ENCODE results near the gene HEBP2. TPM values are rescaled to one million over a fixed set of nuclear protein-coding genes. Genes with fewer than 3 reads are reported as not detected.

Gene HEBP2
- total RNA-seq, 1 experiment from 2014 or later = 30.9 TPM

GRCh38 chr6:138386897-138387296 is 17.1 kb upstream of the HEBP2 start:
- Histone ChIP-seq H3K27me3 (no peaks in the 10 kb centered on the region), H3K4me1 (peaks cover 10% of the 10 kb centered on the region), H3K9me3 (replicated peaks) (no peaks in the 10 kb centered on the region), H3K36me3 (no peaks in the 10 kb centered on the region), H3K4me3 (no peak overlapping the region), H3K27ac (no peak overlapping the region)
- DNase-seq = no peak

DNA sequence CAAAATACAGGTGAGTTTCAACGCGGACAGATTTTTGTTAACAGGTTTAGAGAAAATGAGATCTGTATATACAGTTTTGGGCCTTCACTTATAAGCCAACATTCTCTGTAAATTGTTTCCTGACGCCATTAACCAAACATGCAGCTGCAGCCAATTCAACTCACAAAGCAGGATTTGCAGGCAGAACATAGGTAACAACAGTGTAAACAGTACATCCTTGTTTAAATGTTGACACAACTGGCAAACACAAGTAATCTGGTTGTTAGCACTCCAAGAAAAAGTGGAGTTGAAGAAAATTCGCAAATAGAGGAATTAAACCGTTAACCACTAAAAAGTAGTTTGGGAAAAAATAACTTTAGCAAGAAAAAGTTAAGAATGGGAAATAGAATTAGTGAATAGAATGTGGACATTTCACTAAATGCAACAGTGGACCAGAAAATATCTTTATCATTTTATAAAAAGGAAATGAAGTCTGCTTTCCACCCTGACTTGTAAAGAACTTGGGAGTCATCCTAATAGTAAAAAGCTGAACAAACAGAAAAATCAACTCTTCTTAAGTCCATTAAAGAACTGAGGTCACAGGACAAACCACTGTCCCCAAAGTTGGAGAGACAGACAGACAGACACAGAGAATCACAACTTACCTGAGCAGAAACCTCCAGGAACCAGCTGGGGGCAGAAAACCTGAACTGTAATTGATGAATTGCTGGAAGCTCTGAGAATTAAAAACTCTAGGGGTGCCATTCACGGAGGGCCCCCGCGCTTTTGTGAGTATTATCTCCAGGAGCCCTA is 16.2 kb upstream of the HEBP2 start:
- H3K27ac ChIP-seq = no peak overlapping the region
- no peak for DNase-seq
- H3K27me3 ChIP-seq = no peaks in the 10 kb centered on the region
- no peaks in the 10 kb centered on the region for H3K9me3 ChIP-seq (replicated peaks)
- no peak overlapping the region for H3K4me3 ChIP-seq
- peaks cover 10% of the 10 kb centered on the region for H3K4me1 ChIP-seq
- no peaks in the 10 kb centered on the region for H3K36me3 ChIP-seq

- Histone ChIP-seq H3K27me3 (no peaks in the 10 kb centered on the region), H3K4me1 (no peaks in the 10 kb centered on the region), H3K36me3 (no peaks in the 10 kb centered on the region), H3K27ac (no peak overlapping the region), H3K4me3 (no peak overlapping the region), H3K9me3 (replicated peaks) (no peaks in the 10 kb centered on the region)
- DNase-seq = no peak
These were observed 14.5 kb upstream of the HEBP2 start for GRCh38 chr6:138389551-138389950.

- no peak for DNase-seq
- H3K36me3 ChIP-seq = no peaks in the 10 kb centered on the region
- no peaks in the 10 kb centered on the region for H3K27me3 ChIP-seq
- no peak overlapping the region for H3K27ac ChIP-seq
- H3K4me1 ChIP-seq = no peaks in the 10 kb centered on the region
- H3K4me3 ChIP-seq = no peak overlapping the region
- H3K9me3 ChIP-seq (replicated peaks) = no peaks in the 10 kb centered on the region
These were observed 9.9 kb upstream of the HEBP2 start for GRCh38 chr6:138393871-138394783.

DNA sequence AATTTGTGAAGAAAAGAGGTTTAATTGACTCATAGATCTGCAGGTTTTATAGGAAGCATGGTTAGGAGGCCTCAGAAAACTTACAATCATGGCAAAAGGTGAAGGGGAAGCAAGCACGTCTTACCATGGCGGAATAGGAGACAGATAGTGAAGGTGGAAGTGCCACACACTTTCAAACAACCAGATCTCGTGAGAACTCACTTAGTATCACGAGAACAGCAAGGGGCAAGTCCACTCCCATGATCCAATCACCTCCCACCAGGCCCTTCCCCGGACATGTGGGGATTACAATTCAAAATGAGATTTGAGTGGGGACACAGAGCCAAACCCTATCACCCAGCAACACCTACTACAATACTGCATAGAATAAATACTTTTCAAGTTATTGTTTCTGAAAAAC is 7.3 kb upstream of the HEBP2 start:
- no peak for DNase-seq
- H3K4me3 ChIP-seq = no peak overlapping the region
- H3K9me3 ChIP-seq (replicated peaks) = no peaks in the 10 kb centered on the region
- H3K36me3 ChIP-seq = no peaks in the 10 kb centered on the region
- no peak overlapping the region for H3K27ac ChIP-seq
- no peaks in the 10 kb centered on the region for H3K27me3 ChIP-seq
- H3K4me1 ChIP-seq = no peaks in the 10 kb centered on the region

- H3K4me1 ChIP-seq = no peaks in the 10 kb centered on the region
- H3K9me3 ChIP-seq (replicated peaks) = no peaks in the 10 kb centered on the region
- no peak overlapping the region for H3K4me3 ChIP-seq
- H3K36me3 ChIP-seq = no peaks in the 10 kb centered on the region
- no peaks in the 10 kb centered on the region for H3K27me3 ChIP-seq
- no peak overlapping the region for H3K27ac ChIP-seq
- DNase-seq = no peak
These were observed 6.6 kb upstream of the HEBP2 start for GRCh38 chr6:138397128-138398122.

- Histone ChIP-seq H3K4me3 (no peak overlapping the region), H3K27ac (no peak overlapping the region), H3K36me3 (no peaks in the 10 kb centered on the region), H3K9me3 (replicated peaks) (no peaks in the 10 kb centered on the region), H3K27me3 (no peaks in the 10 kb centered on the region), H3K4me1 (no peaks in the 10 kb centered on the region)
- DNase-seq = no peak
These were observed 3.7 kb upstream of the HEBP2 start for GRCh38 chr6:138400326-138400725.

DNA sequence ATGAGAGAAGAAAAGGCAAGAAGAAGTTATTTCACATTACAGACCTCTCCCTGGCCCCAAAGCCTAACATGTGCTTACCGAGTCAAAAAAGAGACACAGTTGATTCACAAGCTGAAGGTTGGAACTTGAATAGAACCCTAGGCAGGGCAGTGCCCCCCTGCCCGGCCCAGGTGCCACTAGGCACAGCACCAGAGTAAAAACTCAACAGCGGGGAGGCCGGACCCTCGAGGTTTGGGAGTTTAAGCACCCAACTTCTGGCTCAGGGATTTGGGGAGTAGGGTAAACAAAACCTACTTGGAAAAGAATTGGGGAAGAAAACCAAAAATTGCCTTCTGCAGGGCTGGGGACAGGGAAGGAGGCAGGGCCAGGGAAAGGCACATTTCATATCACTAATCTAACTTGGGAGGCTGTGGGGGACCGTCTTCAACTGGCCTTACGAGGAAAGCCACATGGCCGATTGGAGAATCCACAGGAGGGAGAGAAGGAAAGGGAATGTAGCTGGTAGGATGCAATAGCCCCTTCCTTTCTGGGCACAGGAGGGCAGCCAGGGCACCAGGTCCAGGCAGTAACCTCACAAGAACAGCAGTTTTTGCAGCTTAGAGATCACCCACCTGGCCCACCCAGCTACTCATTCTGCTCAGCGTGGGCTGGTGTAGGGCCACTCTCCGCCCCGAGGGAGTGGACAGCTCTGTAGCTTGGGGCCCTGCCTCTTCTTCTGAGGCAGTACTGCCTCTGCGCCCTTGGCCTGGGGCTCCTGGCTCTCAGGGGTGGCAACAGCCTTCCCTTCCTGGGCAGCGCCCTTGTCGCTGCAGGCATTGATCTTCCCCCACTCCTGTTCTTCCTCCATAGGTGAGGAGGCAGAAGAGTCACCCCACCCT is 1.8 kb upstream of the HEBP2 start:
- H3K27ac ChIP-seq = no peak overlapping the region
- no peak for DNase-seq
- no peaks in the 10 kb centered on the region for H3K4me1 ChIP-seq
- no peak overlapping the region for H3K4me3 ChIP-seq
- H3K27me3 ChIP-seq = no peaks in the 10 kb centered on the region
- H3K9me3 ChIP-seq (replicated peaks) = no peaks in the 10 kb centered on the region
- H3K36me3 ChIP-seq = peaks cover 5% of the 10 kb centered on the region

DNA sequence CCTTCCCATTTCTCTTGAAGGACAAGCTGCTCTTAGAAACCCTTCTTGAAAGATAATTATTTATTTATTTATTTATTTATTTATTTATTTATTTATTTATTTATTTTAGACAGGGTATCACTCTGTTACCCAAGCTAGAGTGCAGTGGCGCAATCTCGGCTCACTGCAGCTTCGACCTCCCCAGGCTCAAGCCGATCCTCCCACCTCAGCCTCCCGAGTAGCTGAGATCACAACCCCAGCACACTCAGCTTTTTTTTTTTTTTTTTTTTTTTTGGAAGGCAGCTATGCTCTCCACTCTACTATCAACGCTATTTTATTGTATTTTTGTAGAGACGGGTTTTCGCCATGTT is 1.2 kb upstream of the HEBP2 start:
- no peaks in the 10 kb centered on the region for H3K9me3 ChIP-seq (replicated peaks)
- peaks cover 5% of the 10 kb centered on the region for H3K36me3 ChIP-seq
- DNase-seq = no peak
- peak overlapping the region; percentile 75 for H3K4me3 ChIP-seq
- no peaks in the 10 kb centered on the region for H3K27me3 ChIP-seq
- no peaks in the 10 kb centered on the region for H3K4me1 ChIP-seq
- H3K27ac ChIP-seq = peak overlapping the region; percentile 91

- DNase-seq = peak; percentile 64 to 70
- H3K27ac ChIP-seq = peak overlapping the region; percentile 91
- H3K27me3 ChIP-seq = no peaks in the 10 kb centered on the region
- H3K9me3 ChIP-seq (replicated peaks) = no peaks in the 10 kb centered on the region
- H3K4me1 ChIP-seq = no peaks in the 10 kb centered on the region
- peaks cover 9% of the 10 kb centered on the region for H3K36me3 ChIP-seq
- peak overlapping the region; percentile 75 for H3K4me3 ChIP-seq
These were observed 661 bp upstream of the HEBP2 start for GRCh38 chr6:138403324-138403800.

GRCh38 chr6:138404666-138405337 is 779 bp downstream of the HEBP2 start:
- peak overlapping the region; percentile 36; the same call in 1 of the 2 replicates for H3K27ac ChIP-seq
- DNase-seq = no peak
- H3K27me3 ChIP-seq = no peaks in the 10 kb centered on the region

GRCh38 chr6:138405816-138406413 is 1.9 kb downstream of the HEBP2 start:
- no peak for DNase-seq
- no peaks in the 10 kb centered on the region for H3K27me3 ChIP-seq
- no peaks in the 10 kb centered on the region for H3K4me1 ChIP-seq
- H3K9me3 ChIP-seq (replicated peaks) = no peaks in the 10 kb centered on the region
- peaks cover 12% of the 10 kb centered on the region for H3K36me3 ChIP-seq
- H3K4me3 ChIP-seq = no peak overlapping the region
- no peak overlapping the region for H3K27ac ChIP-seq

More at GRCh38 chr6:138404666-138405337, 779 bp downstream of the HEBP2 start:
- Histone ChIP-seq H3K4me3 (peak overlapping the region; percentile 75), H3K4me1 (no peaks in the 10 kb centered on the region), H3K9me3 (replicated peaks) (no peaks in the 10 kb centered on the region), H3K36me3 (peaks cover 10% of the 10 kb centered on the region)

- Histone ChIP-seq H3K4me1 (no peaks in the 10 kb centered on the region), H3K36me3 (peaks cover 14% of the 10 kb centered on the region), H3K27ac (no peak overlapping the region), H3K27me3 (no peaks in the 10 kb centered on the region), H3K4me3 (no peak overlapping the region), H3K9me3 (replicated peaks) (no peaks in the 10 kb centered on the region)
- no peak for DNase-seq
These were observed 2.4 kb downstream of the HEBP2 start for GRCh38 chr6:138406443-138406842.
